SK-N-SH (cell line): ENCODE results near the gene HMHB1. TPM values are rescaled to one million over a fixed set of nuclear protein-coding genes. Genes with fewer than 3 reads are reported as not detected.
A peak's percentile ranks its signal among the peaks of the same experiment; 100 is the strongest.

Experiments used
- CTCF ChIA-PET: fragments of 300-600, 350-600 bp; formaldehyde crosslinking; extraction: SDS; loops from one replicate; lab custom pipeline; 2021; lab: Yijun Ruan, JAX
- POLR2A ChIA-PET: fragments of 350-600 bp; sonication (Branson Sonifier 250); formaldehyde crosslinking; extraction: SDS; loops from one replicate; lab custom pipeline; 2020; ENCODE audit warnings: antibody characterized with exemption, inconsistent platforms; lab: Yijun Ruan, JAX
- DNase-seq: peaks from one replicate; pipeline ENCODE4 v3.0.0; 2012
- H2AFZ ChIP-seq: fragments of 200-600 bp; sonication (generic); 2 replicates; pipeline ENCODE4 v1.8.1; 2016; ENCODE audit warnings: antibody characterized with exemption, mild to moderate bottlenecking, low read depth
- H3F3A ChIP-seq: fragments of 200-600 bp; sonication (generic); replicated peaks from 2 replicates; pipeline ENCODE3; 2016; ENCODE audit warnings: antibody characterized with exemption, mild to moderate bottlenecking; ENCODE audit not compliant: insufficient read depth
- H3K27ac ChIP-seq, 2 experiments: fragments of 200-500 bp in 1 of 2; fragments of 200-600 bp in 1 of 2; sonication (Bioruptor generic) in 1 of 2; sonication (generic), shearing (Covaris generic) in 1 of 2; 2 replicates each; pipeline versions ENCODE4 v1.5.1 to v1.6.1; 2014 to 2016; ENCODE audit warnings: low read depth in 2 of 2, inconsistent platforms in 1 of 2, low read length in 1 of 2, mild to moderate bottlenecking in 1 of 2, mixed read lengths in 1 of 2
- H3K27me3 ChIP-seq: fragments of 200-600 bp; sonication (generic), shearing (Covaris generic); 2 replicates; pipeline ENCODE4 v1.6.1; 2016; ENCODE audit warnings: mixed run types; ENCODE audit not compliant: insufficient read depth
- H3K36me3 ChIP-seq, 2 experiments: fragments of 200-500 bp in 1 of 2; fragments of 200-600 bp in 1 of 2; sonication (Bioruptor generic) in 1 of 2; sonication (generic) in 1 of 2; replicated peaks in 1 of 2; 2 replicates each; pipeline versions ENCODE3 to v1.5.1; 2014 to 2016; ENCODE audit warnings: low read length in 1 of 2, mild to moderate bottlenecking in 1 of 2; ENCODE audit not compliant: insufficient read depth in 2 of 2, control insufficient read depth in 1 of 2
- H3K4me1 ChIP-seq, 2 experiments: fragments of 200-500 bp in 1 of 2; fragments of 200-600 bp in 1 of 2; sonication (Bioruptor generic) in 1 of 2; sonication (generic), shearing (Covaris generic) in 1 of 2; 2 replicates each; pipeline versions ENCODE4 v1.5.1 to v1.6.1; 2014 to 2016; ENCODE audit warnings: low read depth in 1 of 2, low read length in 1 of 2, mixed run types in 1 of 2; ENCODE audit not compliant: insufficient read depth in 2 of 2, control insufficient read depth in 1 of 2
- H3K4me2 ChIP-seq: fragments of 200-600 bp; sonication (generic), shearing (Covaris generic); 2 replicates; pipeline ENCODE4 v1.6.1; 2017; ENCODE audit warnings: mixed run types
- H3K4me3 ChIP-seq, 2 experiments: fragments of 200-500 bp in 1 of 2; fragments of 200-600 bp in 1 of 2; sonication (Bioruptor generic) in 1 of 2; sonication (generic), shearing (Covaris generic) in 1 of 2; 2 replicates each; pipeline versions ENCODE4 v1.5.1 to v1.8.1; 2014 to 2016; ENCODE audit warnings: low read depth in 2 of 2, inconsistent platforms in 1 of 2, low read length in 1 of 2, mild to moderate bottlenecking in 1 of 2, mixed read lengths in 1 of 2, moderate library complexity in 1 of 2
- H3K79me2 ChIP-seq: fragments of 200-600 bp; sonication (generic); 2 replicates; pipeline ENCODE4 v1.8.1; 2017; ENCODE audit warnings: mild to moderate bottlenecking; ENCODE audit not compliant: insufficient read depth
- H3K9ac ChIP-seq: fragments of 200-600 bp; sonication (generic); 2 replicates; pipeline ENCODE4 v1.6.1; 2017; ENCODE audit warnings: mixed run types
- H3K9me2 ChIP-seq: fragments of 200-600 bp; sonication (generic); 2 replicates; pipeline ENCODE4 v1.6.1; 2017; ENCODE audit warnings: mixed run types
- H3K9me3 ChIP-seq: fragments of 200-600 bp; sonication (generic); 2 replicates; pipeline ENCODE4 v1.6.1; 2017; ENCODE audit warnings: mixed run types, mild to moderate bottlenecking, moderate library complexity
- H4K20me1 ChIP-seq: fragments of 200-600 bp; sonication (generic); 2 replicates; pipeline ENCODE4 v1.6.1; 2017; ENCODE audit warnings: mild to moderate bottlenecking, mixed run types; ENCODE audit not compliant: insufficient read depth
- EP300 ChIP-seq, 2 experiments: IDR thresholded peaks; 2 replicates each; pipeline versions ENCODE4 v1.4.0 to v1.6.1; 2012; ENCODE audit warnings: borderline replicate concordance in 1 of 2, low read depth in 1 of 2, low read length in 1 of 2
- FOSL2 ChIP-seq: IDR thresholded peaks from 2 replicates; pipeline ENCODE4 v1.4.0; 2012; ENCODE audit warnings: low read depth, mild to moderate bottlenecking, moderate library complexity, borderline replicate concordance
- GATA2 ChIP-seq: sonication (generic); formaldehyde crosslinking; IDR thresholded peaks from 2 replicates; pipeline ENCODE4 v1.5.0; 2020; ENCODE audit warnings: mild to moderate bottlenecking, missing genetic modification reagents
- IRF3 ChIP-seq: fragments of 150-350 bp; IDR thresholded peaks from 2 replicates; pipeline ENCODE4 v1.6.1; 2016; ENCODE audit warnings: mild to moderate bottlenecking, low read depth, low read length
- NFIC ChIP-seq: IDR thresholded peaks from 2 replicates; pipeline ENCODE4 v1.4.0; 2012; ENCODE audit warnings: borderline replicate concordance
- RCOR1 ChIP-seq: fragments of 150-350 bp; IDR thresholded peaks from 2 replicates; pipeline ENCODE4 v1.6.1; 2017; ENCODE audit warnings: antibody characterized with exemption, low read length
- SIN3A ChIP-seq: IDR thresholded peaks from 2 replicates; pipeline ENCODE4 v1.6.1; 2012; ENCODE audit warnings: low read depth, mild to moderate bottlenecking, low read length, moderate library complexity, borderline replicate concordance
- TCF12 ChIP-seq: IDR thresholded peaks from 2 replicates; pipeline ENCODE4 v1.4.0; 2012
- WGBS: methylation state at CpG from one replicate; pipeline ENCODE4 v1.1.6; 2017; ENCODE audit warnings: low lambda C conversion rate; 5-methylcytosine and 5-hydroxymethylcytosine counted together
- polyA plus RNA-seq, 3 experiments: library from polyadenylated mRNA; depleted of rRNA; stranded (reverse); fragments of >200 nt; gene quantifications; 2 replicates each; pipeline ENCODE4 v1.2.3, GENCODE V29; 2012
- TF ChIP-seq, protein P1 (sequence below): IDR thresholded peaks from 2 replicates; pipeline ENCODE4; 2012

HMHB1 gene
- polyA plus RNA-seq, 1 of the 3 experiments (the other 2 are of a cell fraction): not detected

DNA sequence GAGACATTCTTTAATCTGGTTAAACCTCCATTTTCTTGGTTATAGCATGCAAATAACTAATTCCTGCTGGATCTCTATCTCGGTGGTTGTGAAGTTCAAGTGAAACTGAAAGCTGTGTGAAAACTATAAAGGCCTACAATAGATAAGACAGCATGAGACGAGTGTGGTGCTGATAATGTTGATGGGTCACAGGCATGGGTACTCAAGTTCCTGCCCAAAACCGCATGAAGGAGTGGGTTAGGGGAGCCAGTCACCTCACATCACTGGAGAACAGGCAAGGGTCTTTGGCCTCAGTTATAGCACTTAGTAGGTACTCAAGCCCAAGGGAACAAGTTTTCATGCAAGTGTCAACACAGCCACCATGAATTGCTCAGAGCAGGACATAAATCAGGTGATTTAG, 16.7 kb downstream of the HMHB1 start:
- H3K27ac ChIP-seq: no peak overlapping the region
- CTCF ChIA-PET: interaction anchor here (1.5 kb wide), 1 partner anchor 321 kb away, joined by 4 read pairs; no protein-coding TSS in a partner anchor
- no peaks in the 10 kb centered on the region for H3K79me2 ChIP-seq
- no peak overlapping the region for H3K4me3 ChIP-seq
- no peaks in the 10 kb centered on the region for H4K20me1 ChIP-seq
- H3K9me2 ChIP-seq: no peaks in the 10 kb centered on the region
- H3K36me3 ChIP-seq: no peaks in the 10 kb centered on the region
- TF ChIP-seq NFIC (no peak), EP300 (IDR thresholded peaks at IDR 0.05; ENCODE audit: borderline replicate concordance in 1 of 2, low read depth in 1 of 2, low read length in 1 of 2) (no peak), FOSL2 (no peak), SIN3A (no peak)
- TF ChIP-seq, all 33 proteins: peak for 0
- Histone ChIP-seq H2AFZ (no peak overlapping the region), H3K9ac (no peak overlapping the region), H3F3A (no peaks in the 10 kb centered on the region), H3K9me3 (no peaks in the 10 kb centered on the region), H3K4me1 (peaks cover 0 to 19% of the 10 kb centered on the region in 2 experiments; a peak in 3 of 4 replicates), H3K4me2 (no peak overlapping the region), H3K27me3 (no peaks in the 10 kb centered on the region)
- no peak for DNase-seq
- WGBS: 97% methylated on average over 3 of the region's 3 CpGs
- POLR2A ChIA-PET: no interaction called here

DNA sequence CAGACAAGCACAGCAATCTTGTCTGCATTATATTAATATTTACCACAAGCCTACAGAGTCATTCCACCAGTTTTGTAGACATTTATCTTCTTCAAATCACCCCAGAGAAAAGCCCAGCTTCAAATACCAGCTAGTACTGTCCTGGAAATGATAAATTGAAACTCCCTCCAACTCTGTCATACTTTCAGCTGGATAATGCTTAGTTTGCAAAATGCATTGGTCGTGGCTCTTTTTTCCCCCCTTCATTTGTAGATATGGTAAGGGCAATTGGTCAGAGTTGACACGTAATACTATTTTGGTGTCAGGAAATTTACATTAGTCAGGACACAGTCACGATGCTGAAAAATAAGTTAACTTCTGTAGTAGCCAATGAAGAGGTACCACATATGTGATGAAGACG, 21.2 kb downstream of the HMHB1 start:
- Histone ChIP-seq H2AFZ (no peak overlapping the region), H3K27me3 (no peaks in the 10 kb centered on the region), H3F3A (no peaks in the 10 kb centered on the region), H3K4me3 (no peak overlapping the region), H3K79me2 (no peaks in the 10 kb centered on the region), H3K9me3 (no peaks in the 10 kb centered on the region), H3K9me2 (no peaks in the 10 kb centered on the region), H3K36me3 (no peaks in the 10 kb centered on the region), H4K20me1 (no peaks in the 10 kb centered on the region), H3K4me1 (peaks cover 8 to 14% of the 10 kb centered on the region in 2 experiments; a peak in 3 of 4 replicates), H3K27ac (no peak overlapping the region), H3K9ac (no peak overlapping the region), H3K4me2 (no peak overlapping the region)
- ChIA-PET CTCF (interaction anchor here (0.7 to 1.2 kb wide), 2 partner anchors 8 to 309 kb away, joined by 3 to 4 read pairs; no protein-coding TSS in a partner anchor), POLR2A (no interaction called here)
- TF ChIP-seq GATA2 (CRISPR knock-in tag): no peak
- TF ChIP-seq, protein P1, sequence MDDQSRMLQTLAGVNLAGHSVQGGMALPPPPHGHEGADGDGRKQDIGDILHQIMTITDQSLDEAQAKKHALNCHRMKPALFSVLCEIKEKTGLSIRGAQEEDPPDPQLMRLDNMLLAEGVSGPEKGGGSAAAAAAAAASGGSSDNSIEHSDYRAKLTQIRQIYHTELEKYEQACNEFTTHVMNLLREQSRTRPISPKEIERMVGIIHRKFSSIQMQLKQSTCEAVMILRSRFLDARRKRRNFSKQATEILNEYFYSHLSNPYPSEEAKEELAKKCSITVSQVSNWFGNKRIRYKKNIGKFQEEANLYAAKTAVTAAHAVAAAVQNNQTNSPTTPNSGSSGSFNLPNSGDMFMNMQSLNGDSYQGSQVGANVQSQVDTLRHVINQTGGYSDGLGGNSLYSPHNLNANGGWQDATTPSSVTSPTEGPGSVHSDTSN: no peak
- 93% methylated on average over 4 of the region's 4 CpGs for WGBS
- DNase-seq: no peak

DNA sequence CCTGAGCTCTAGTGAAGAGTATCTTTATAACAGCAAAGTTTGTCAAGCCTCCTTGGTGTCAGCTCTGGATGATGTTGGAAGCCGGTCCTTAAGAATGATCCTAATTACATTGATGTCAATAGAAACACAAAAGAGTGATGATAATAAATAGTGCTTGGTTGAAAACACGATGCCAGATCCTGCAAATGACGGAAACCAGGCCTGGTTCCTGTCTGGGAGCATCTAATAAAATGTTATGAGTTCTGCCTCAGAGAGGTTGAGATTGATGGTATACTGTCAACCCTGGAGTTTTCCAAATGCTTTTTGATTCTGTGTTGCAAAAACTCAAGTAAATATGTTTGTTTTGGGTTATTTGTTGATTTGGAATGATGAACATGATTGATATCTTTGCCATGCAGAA, 23.3 kb downstream of the HMHB1 start:
- H3K4me3 ChIP-seq: no peak overlapping the region
- peak overlapping the region in 1 of 2 experiments; percentile 16; a peak in 1 of 4 replicates for H3K27ac ChIP-seq
- no peak overlapping the region for H2AFZ ChIP-seq
- no peaks in the 10 kb centered on the region for H3K9me2 ChIP-seq
- no peaks in the 10 kb centered on the region for H3K27me3 ChIP-seq
- peaks cover 9 to 12% of the 10 kb centered on the region in 2 experiments; a peak in 3 of 4 replicates for H3K4me1 ChIP-seq
- no peak overlapping the region for H3K9ac ChIP-seq
- H3K9me3 ChIP-seq: no peaks in the 10 kb centered on the region
- TF ChIP-seq RCOR1 (0 out of 2 replicates have a peak, but pooled peaks have one; percentile 30), TCF12 (peak; percentile 19; the same call in 1 of the 2 replicates), IRF3 (no peak)
- no peak overlapping the region for H3K4me2 ChIP-seq
- CTCF ChIA-PET: interaction anchor here (1.5 kb wide), 1 partner anchor 10 kb away, joined by 4 read pairs; no protein-coding TSS in a partner anchor
- no peaks in the 10 kb centered on the region for H3K36me3 ChIP-seq
- H3K79me2 ChIP-seq: no peaks in the 10 kb centered on the region
- DNase-seq: no peak
- POLR2A ChIA-PET: no interaction called here
- WGBS: 76% methylated on average over 3 of the region's 3 CpGs
- no peaks in the 10 kb centered on the region for H4K20me1 ChIP-seq
- H3F3A ChIP-seq: no peaks in the 10 kb centered on the region
